CD4-positive, alpha-beta T cell (primary cell): ENCODE results near the gene KRT2. TPM values are rescaled to one million over a fixed set of nuclear protein-coding genes. Genes with fewer than 3 reads are reported as not detected.

ENCODE experiments used
- ATAC-seq: fragments of 200-7000 bp; cut with Tn5 transposase; one replicate; pipeline ENCODE4 v1.10.0; 2022; ENCODE audit warnings: mild to moderate bottlenecking; ENCODE audit not compliant: poor library complexity
- CTCF ChIA-PET: fragments of 350-600 bp; sonication (Branson Sonifier 250); formaldehyde crosslinking; loops from one replicate; lab custom pipeline; 2021; ENCODE audit warnings: antibody characterized with exemption, inconsistent platforms; lab: Charles Lee
- POLR2A ChIA-PET: fragments of 350-600 bp; sonication (Branson Sonifier 250); formaldehyde crosslinking; loops from one replicate; lab custom pipeline; 2021; ENCODE audit warnings: antibody characterized with exemption, inconsistent platforms; lab: Charles Lee
- DNase-seq, 14 experiments: peaks; one replicate each; pipeline ENCODE4 v3.0.0-alpha.2; 2013 to 2020; ENCODE audit warnings: mixed read lengths in 2 of 14
- H3K27ac ChIP-seq, 2 donors: one replicate each; pipeline versions ENCODE4 v1.5.1 to v1.7.0; 2013; ENCODE audit warnings: low read length in 2 of 2, low read depth in 1 of 2, mild to moderate bottlenecking in 1 of 2
- H3K27me3 ChIP-seq, 2 experiments: 1 replicate in 1 of 2; 2 replicates in 1 of 2; pipeline versions ENCODE4 v1.6.1 to v1.7.0; 2013; ENCODE audit warnings: low read length in 2 of 2, control low read depth in 1 of 2, mild to moderate bottlenecking in 1 of 2, moderate library complexity in 1 of 2; ENCODE audit not compliant: insufficient read depth in 2 of 2, control insufficient read depth in 1 of 2
- H3K36me3 ChIP-seq: one replicate; pipeline ENCODE4 v1.6.1; 2013; ENCODE audit warnings: low read length, control low read depth; ENCODE audit not compliant: insufficient read depth
- H3K4me1 ChIP-seq: one replicate; pipeline ENCODE4 v1.6.1; 2013; ENCODE audit warnings: low read length, control low read depth; ENCODE audit not compliant: insufficient read depth
- H3K4me3 ChIP-seq: one replicate; pipeline ENCODE4 v1.5.1; 2013; ENCODE audit warnings: mild to moderate bottlenecking, low read length, moderate library complexity
- H3K9me3 ChIP-seq, 2 experiments: 1 replicate in 1 of 2; 2 replicates in 1 of 2; pipeline versions ENCODE4 v1.6.1 to v1.7.0; 2013; ENCODE audit warnings: low read length in 2 of 2, mild to moderate bottlenecking in 2 of 2, control low read depth in 1 of 2, moderate library complexity in 1 of 2; ENCODE audit not compliant: control insufficient read depth in 1 of 2, insufficient read depth in 1 of 2
- H3K27ac Mint-ChIP-seq: one replicate; pipeline ENCODE4 v1.8.0; 2020; ENCODE audit warnings: mixed read lengths
- H3K27me3 Mint-ChIP-seq: one replicate; pipeline ENCODE4 v1.8.0; 2021; ENCODE audit warnings: mixed read lengths
- H3K36me3 Mint-ChIP-seq: one replicate; pipeline ENCODE4 v1.8.0; 2021; ENCODE audit warnings: low read depth, mixed read lengths
- H3K4me1 Mint-ChIP-seq: one replicate; pipeline ENCODE4 v1.8.0; 2021; ENCODE audit warnings: low read depth, mixed read lengths
- H3K4me3 Mint-ChIP-seq: one replicate; pipeline ENCODE4 v1.8.0; 2020; ENCODE audit warnings: mild to moderate bottlenecking, mixed read lengths
- H3K9me3 Mint-ChIP-seq: one replicate; pipeline ENCODE4 v1.8.0; 2020; ENCODE audit warnings: mixed read lengths
- CTCF ChIP-seq: fragments of 200-600 bp; IDR thresholded peaks from one replicate; pipeline ENCODE4 v1.8.0; 2022; ENCODE audit warnings: antibody characterized with exemption, mild to moderate bottlenecking
- intact Hi-C, 2 experiments: fragments of 100-400 bp; cut with DNase I in 1 of 2; cut with micrococcal nuclease in 1 of 2; formaldehyde crosslinking; loops; one replicate each; pipeline versions ENCODE4 v1.15.1 to v1.9.0; 2023 to 2025; cut with DNase I, micrococcal nuclease
- total RNA-seq, 174 experiments: library from RNA in 2 of 174; stranded (reverse) in 2 of 174; gene quantifications; one replicate each; pipeline ENCODE4 v1.2.3 and lab custom pipeline; 2021 to 2026

KRT2 gene
- total RNA-seq, 2 experiments from 2014 or later = 1.7 to 2.1 TPM

- peaks cover 75% of the 10 kb centered on the region for H3K4me1 Mint-ChIP-seq
- Histone ChIP-seq H3K4me1 (peaks cover 26% of the 10 kb centered on the region), H3K4me3 (no peak overlapping the region), H3K9me3 (no peaks in the 10 kb centered on the region), H3K27me3 (no peaks in the 10 kb centered on the region), H3K36me3 (no peaks in the 10 kb centered on the region), H3K27ac (no peak overlapping the region)
- H3K27ac Mint-ChIP-seq = peak overlapping the region; percentile 66
- no peak for TF ChIP-seq CTCF
- no peak overlapping the region for H3K4me3 Mint-ChIP-seq
- no peak for ATAC-seq
- intact Hi-C loops = loop anchor here in 1 of 2 experiments (10.0 kb wide), 1 partner anchor 190 kb away; no protein-coding TSS in a partner anchor
- H3K9me3 Mint-ChIP-seq = no peaks in the 10 kb centered on the region
- ChIA-PET POLR2A (no interaction called here), CTCF (no interaction called here)
- DNase-seq = no peak
- H3K27me3 Mint-ChIP-seq = no peaks in the 10 kb centered on the region
- H3K36me3 Mint-ChIP-seq = no peaks in the 10 kb centered on the region
Measured at GRCh38 chr12:52684431-52684830, 32.4 kb upstream of the KRT2 start.

GRCh38 chr12:52683575-52684300 is 31.7 kb upstream of the KRT2 start:
- no peaks in the 10 kb centered on the region for H3K36me3 Mint-ChIP-seq
- H3K27me3 ChIP-seq = no peaks in the 10 kb centered on the region
- no peaks in the 10 kb centered on the region for H3K27me3 Mint-ChIP-seq
- ATAC-seq (no peak), DNase-seq (no peak)
- H3K36me3 ChIP-seq = no peaks in the 10 kb centered on the region
- no peak overlapping the region for H3K4me3 ChIP-seq
- intact Hi-C loops = loop anchor here in 1 of 2 experiments (10.0 kb wide), 1 partner anchor 191 kb away; no protein-coding TSS in a partner anchor
- H3K27ac ChIP-seq = no peak overlapping the region
- CTCF ChIA-PET = no interaction called here
- no peaks in the 10 kb centered on the region for H3K9me3 Mint-ChIP-seq
- peaks cover 75% of the 10 kb centered on the region for H3K4me1 Mint-ChIP-seq
- TF ChIP-seq CTCF = no peak
- no peaks in the 10 kb centered on the region for H3K9me3 ChIP-seq
- H3K27ac Mint-ChIP-seq = peak overlapping the region; percentile 66
- peaks cover 26% of the 10 kb centered on the region for H3K4me1 ChIP-seq
- no peak overlapping the region for H3K4me3 Mint-ChIP-seq
- POLR2A ChIA-PET = no interaction called here

- no peak overlapping the region for H3K4me3 Mint-ChIP-seq
- H3K36me3 Mint-ChIP-seq = no peaks in the 10 kb centered on the region
- intact Hi-C loops = loop anchor here in 1 of 2 experiments (1.0 to 10.0 kb wide), 2 partner anchors 7 to 192 kb away; no protein-coding TSS in a partner anchor
- no peaks in the 10 kb centered on the region for H3K9me3 ChIP-seq
- H3K27me3 Mint-ChIP-seq = no peaks in the 10 kb centered on the region
- H3K36me3 ChIP-seq = no peaks in the 10 kb centered on the region
- peaks cover 69% of the 10 kb centered on the region for H3K4me1 Mint-ChIP-seq
- no peaks in the 10 kb centered on the region for H3K27me3 ChIP-seq
- H3K27ac ChIP-seq = no peak overlapping the region
- DNase-seq (no peak), ATAC-seq (no peak)
- H3K4me3 ChIP-seq = no peak overlapping the region
- no peak for TF ChIP-seq CTCF
- H3K9me3 Mint-ChIP-seq = no peaks in the 10 kb centered on the region
- POLR2A ChIA-PET = interaction anchor here (2.2 kb wide), 1 partner anchor 8 kb away, joined by 17 read pairs; no protein-coding TSS in a partner anchor
- H3K4me1 ChIP-seq = peaks cover 26% of the 10 kb centered on the region
- peak overlapping the region; percentile 86 for H3K27ac Mint-ChIP-seq
- CTCF ChIA-PET = no interaction called here
Measured at GRCh38 chr12:52682938-52683574, 31.0 kb upstream of the KRT2 start.
